IPS-18a (cell line): Measurements from ENCODE around the gene RIPOR1.
A peak's percentile ranks its signal among the peaks of the same experiment; 100 is the strongest.

Source experiments
- H3K27ac ChIP-seq: one replicate; pipeline ENCODE4 v1.5.1; 2013; ENCODE audit warnings: low read length
- H3K27me3 ChIP-seq: one replicate; pipeline ENCODE4 v1.6.1; 2013; ENCODE audit warnings: mild to moderate bottlenecking, low read length; ENCODE audit not compliant: control insufficient read depth, insufficient read depth
- H3K36me3 ChIP-seq: one replicate; pipeline ENCODE4 v1.6.1; 2013; ENCODE audit warnings: low read depth, low read length; ENCODE audit not compliant: control insufficient read depth
- H3K4me1 ChIP-seq: one replicate; pipeline ENCODE4 v1.6.1; 2013; ENCODE audit warnings: low read depth, low read length; ENCODE audit not compliant: control insufficient read depth
- H3K4me3 ChIP-seq: one replicate; pipeline ENCODE4 v1.5.1; 2013; ENCODE audit warnings: low read length
- H3K9ac ChIP-seq: one replicate; pipeline ENCODE4 v1.6.1; 2013; ENCODE audit warnings: mild to moderate bottlenecking, low read length, moderate library complexity
- H3K9me3 ChIP-seq: one replicate; pipeline ENCODE4 v1.6.1; 2013; ENCODE audit warnings: low read depth, low read length; ENCODE audit not compliant: control insufficient read depth

RIPOR1 gene

GRCh38 chr16:67551972-67552371 is 23.3 kb downstream of the RIPOR1 start:
- Histone ChIP-seq H3K9ac (no peak overlapping the region), H3K4me1 (no peaks in the 10 kb centered on the region), H3K27ac (no peak overlapping the region), H3K9me3 (no peaks in the 10 kb centered on the region), H3K27me3 (no peaks in the 10 kb centered on the region), H3K36me3 (peaks cover 4% of the 10 kb centered on the region), H3K4me3 (no peak overlapping the region)

GRCh38 chr16:67552476-67552875 is 23.8 kb downstream of the RIPOR1 start:
- no peaks in the 10 kb centered on the region for H3K9me3 ChIP-seq
- H3K9ac ChIP-seq = no peak overlapping the region
- peaks cover 4% of the 10 kb centered on the region for H3K36me3 ChIP-seq
- no peak overlapping the region for H3K4me3 ChIP-seq
- no peaks in the 10 kb centered on the region for H3K4me1 ChIP-seq
- no peaks in the 10 kb centered on the region for H3K27me3 ChIP-seq
- H3K27ac ChIP-seq = no peak overlapping the region

GRCh38 chr16:67555795-67556212 is 27.2 kb downstream of the RIPOR1 start:
- H3K9me3 ChIP-seq = no peaks in the 10 kb centered on the region
- H3K4me1 ChIP-seq = no peaks in the 10 kb centered on the region
- H3K4me3 ChIP-seq = no peak overlapping the region
- no peak overlapping the region for H3K9ac ChIP-seq
- H3K27ac ChIP-seq = no peak overlapping the region
- no peaks in the 10 kb centered on the region for H3K36me3 ChIP-seq
- H3K27me3 ChIP-seq = no peaks in the 10 kb centered on the region

- Histone ChIP-seq H3K9ac (no peak overlapping the region), H3K4me3 (no peak overlapping the region), H3K27ac (no peak overlapping the region), H3K9me3 (no peaks in the 10 kb centered on the region), H3K27me3 (no peaks in the 10 kb centered on the region), H3K36me3 (no peaks in the 10 kb centered on the region), H3K4me1 (no peaks in the 10 kb centered on the region)
Measured at GRCh38 chr16:67558859-67559258, 30.2 kb downstream of the RIPOR1 start.

- no peaks in the 10 kb centered on the region for H3K27me3 ChIP-seq
- H3K27ac ChIP-seq = no peak overlapping the region
- H3K4me1 ChIP-seq = peaks cover 7% of the 10 kb centered on the region
- peak overlapping the region; percentile 91 for H3K4me3 ChIP-seq
- H3K9ac ChIP-seq = peak overlapping the region; percentile 78
- no peaks in the 10 kb centered on the region for H3K36me3 ChIP-seq
- H3K9me3 ChIP-seq = no peaks in the 10 kb centered on the region
Measured at GRCh38 chr16:67560827-67561342, 32.3 kb downstream of the RIPOR1 start.

- no peaks in the 10 kb centered on the region for H3K36me3 ChIP-seq
- H3K27ac ChIP-seq = no peak overlapping the region
- H3K27me3 ChIP-seq = no peaks in the 10 kb centered on the region
- H3K4me1 ChIP-seq = peaks cover 7% of the 10 kb centered on the region
- peak overlapping the region; percentile 78 for H3K9ac ChIP-seq
- H3K9me3 ChIP-seq = no peaks in the 10 kb centered on the region
- H3K4me3 ChIP-seq = peak overlapping the region; percentile 91
Measured at GRCh38 chr16:67561501-67561823, 32.8 kb downstream of the RIPOR1 start.

GRCh38 chr16:67561824-67562525 is 33.3 kb downstream of the RIPOR1 start:
- Histone ChIP-seq H3K9me3 (no peaks in the 10 kb centered on the region), H3K4me3 (peak overlapping the region; percentile 91), H3K4me1 (peaks cover 7% of the 10 kb centered on the region), H3K36me3 (no peaks in the 10 kb centered on the region), H3K27ac (no peak overlapping the region), H3K9ac (peak overlapping the region; percentile 78), H3K27me3 (no peaks in the 10 kb centered on the region)

GRCh38 chr16:67562526-67562917 is 33.9 kb downstream of the RIPOR1 start, which contains the start of gene CTCF:
TSS of gene CTCF (plus strand) at chr16:67562526. CDS start at chr16:67610833, 48,307 bp downstream.
- Histone ChIP-seq H3K27ac (peak within 1 kb of the TSS; percentile 95), H3K9me3 (no peaks in the 10 kb centered on the region), H3K27me3 (no peaks in the 10 kb centered on the region), H3K4me1 (peaks cover 7% of the 10 kb centered on the region), H3K36me3 (no peaks in the 10 kb centered on the region), H3K4me3 (peak within 1 kb of the TSS; percentile 97), H3K9ac (peak within 1 kb of the TSS; percentile 98)

GRCh38 chr16:67562918-67563707 is 34.5 kb downstream of the RIPOR1 start:
- H3K4me3 ChIP-seq = peak overlapping the region; percentile 97
- H3K27me3 ChIP-seq = no peaks in the 10 kb centered on the region
- H3K36me3 ChIP-seq = no peaks in the 10 kb centered on the region
- H3K27ac ChIP-seq = peak overlapping the region; percentile 95
- H3K4me1 ChIP-seq = peaks cover 7% of the 10 kb centered on the region
- no peaks in the 10 kb centered on the region for H3K9me3 ChIP-seq
- H3K9ac ChIP-seq = peak overlapping the region; percentile 98

GRCh38 chr16:67563708-67564468 is 35.3 kb downstream of the RIPOR1 start:
- Histone ChIP-seq H3K9me3 (no peaks in the 10 kb centered on the region), H3K4me3 (peak overlapping the region; percentile 97), H3K36me3 (no peaks in the 10 kb centered on the region), H3K27ac (peak overlapping the region; percentile 95), H3K9ac (peak overlapping the region; percentile 98), H3K4me1 (peaks cover 7% of the 10 kb centered on the region), H3K27me3 (no peaks in the 10 kb centered on the region)

- H3K27ac ChIP-seq = no peak overlapping the region
- peaks cover 7% of the 10 kb centered on the region for H3K4me1 ChIP-seq
- H3K9ac ChIP-seq = no peak overlapping the region
- H3K4me3 ChIP-seq = no peak overlapping the region
- no peaks in the 10 kb centered on the region for H3K27me3 ChIP-seq
- no peaks in the 10 kb centered on the region for H3K36me3 ChIP-seq
- no peaks in the 10 kb centered on the region for H3K9me3 ChIP-seq
Measured at GRCh38 chr16:67565470-67566100, 37.0 kb downstream of the RIPOR1 start.
